ENCODE measurements around the gene GDE1. TPM values are rescaled to one million over a fixed set of nuclear protein-coding genes. Genes with fewer than 3 reads are reported as not detected.
A peak's percentile ranks its signal among the peaks of the same experiment; 100 is the strongest.

Gene GDE1
- 10 to 100 TPM; 54.6 to 55.4 TPM for total RNA-seq

- peak within 1 kb of the TSS; percentile 93 for H3K4me3 Mint-ChIP-seq
- POLR2A ChIA-PET, result interaction anchor here (1.0 to 2.2 kb wide), 7 partner anchors 17 to 141 kb away, joined by 3 to 21 read pairs (median 4); partner anchors contain the start of gene VPS35L
- H3K36me3 Mint-ChIP-seq (ENCODE audit: low read depth), result peaks cover 28% of the 10 kb centered on the region
- peaks cover 67% of the 10 kb centered on the region for H3K4me1 Mint-ChIP-seq
- H3K27me3 Mint-ChIP-seq, result no peaks in the 10 kb centered on the region
- no peaks in the 10 kb centered on the region for H3K9me3 Mint-ChIP-seq
- peak within 1 kb of the TSS; percentile 89 for H3K27ac Mint-ChIP-seq
- DNase-seq, result peak; percentile 94
- CTCF ChIA-PET, result interaction anchor here (0.6 to 3.1 kb wide), 3 partner anchors 9 to 33 kb away, joined by 3 to 12 read pairs (median 3); partner anchors contain the start of gene VPS35L
These were observed at the start of gene GDE1 for GRCh38 chr16:19521471-19522396. GDE1 (minus strand) TSS chr16:19522098; CDS start chr16:19521964, 134 bp downstream.

GRCh38 chr16:19567560-19567959 is 45.7 kb upstream of the GDE1 start:
- no peaks in the 10 kb centered on the region for H3K4me1 Mint-ChIP-seq
- CTCF ChIA-PET, result interaction anchor here (1.3 to 4.1 kb wide), 4 partner anchors 9 to 319 kb away, joined by 4 to 16 read pairs (median 6); partner anchors contain the start of gene VPS35L
- POLR2A ChIA-PET, result no interaction called here

GRCh38 chr16:19566362-19566761 is 44.5 kb upstream of the GDE1 start:
- no peaks in the 10 kb centered on the region for H3K9me3 Mint-ChIP-seq

More at GRCh38 chr16:19567560-19567959, 45.7 kb upstream of the GDE1 start:
- Mint-ChIP-seq H3K9me3 (no peaks in the 10 kb centered on the region), H3K36me3 (ENCODE audit: low read depth) (peaks cover 23% of the 10 kb centered on the region), H3K4me3 (no peak overlapping the region), H3K27ac (no peak overlapping the region), H3K27me3 (no peaks in the 10 kb centered on the region)
- DNase-seq, result no peak

GRCh38 chr16:19563377-19563776 is 41.5 kb upstream of the GDE1 start:
- H3K27me3 Mint-ChIP-seq, result no peaks in the 10 kb centered on the region
- no peaks in the 10 kb centered on the region for H3K9me3 Mint-ChIP-seq
- no peak for DNase-seq
- H3K27ac Mint-ChIP-seq, result no peak overlapping the region
- ChIA-PET POLR2A (interaction anchor here (2.0 kb wide), 1 partner anchor 8 kb away, joined by 4 read pairs; the partner anchor contains the start of gene VPS35L), CTCF (interaction anchor here (0.5 to 1.6 kb wide), 3 partner anchors 20 to 327 kb away, joined by 3 to 7 read pairs (median 5); no protein-coding TSS in a partner anchor)
- H3K4me3 Mint-ChIP-seq, result no peak overlapping the region
- H3K36me3 Mint-ChIP-seq (ENCODE audit: low read depth), result peaks cover 21% of the 10 kb centered on the region
- H3K4me1 Mint-ChIP-seq, result peaks cover 4% of the 10 kb centered on the region

More at GRCh38 chr16:19566362-19566761, 44.5 kb upstream of the GDE1 start:
- no peak overlapping the region for H3K4me3 Mint-ChIP-seq
- H3K36me3 Mint-ChIP-seq (ENCODE audit: low read depth), result peaks cover 25% of the 10 kb centered on the region
- H3K27ac Mint-ChIP-seq, result no peak overlapping the region
- no peaks in the 10 kb centered on the region for H3K27me3 Mint-ChIP-seq
- no peaks in the 10 kb centered on the region for H3K4me1 Mint-ChIP-seq
- ChIA-PET POLR2A (no interaction called here), CTCF (interaction anchor here (1.3 to 4.1 kb wide), 2 partner anchors 8 to 11 kb away, joined by 6 to 16 read pairs; partner anchors contain the start of gene VPS35L)
- DNase-seq, result no peak

- POLR2A ChIA-PET, result no interaction called here
- Mint-ChIP-seq H3K27me3 (no peaks in the 10 kb centered on the region), H3K27ac (no peak overlapping the region), H3K4me1 (peaks cover 14% of the 10 kb centered on the region), H3K4me3 (no peak overlapping the region), H3K9me3 (no peaks in the 10 kb centered on the region), H3K36me3 (ENCODE audit: low read depth) (peaks cover 14% of the 10 kb centered on the region)
- CTCF ChIA-PET, result interaction anchor here (0.7 to 1.3 kb wide), 5 partner anchors 41 to 339 kb away, joined by 3 to 4 read pairs (median 3); no protein-coding TSS in a partner anchor
- DNase-seq, result no peak
These were observed 38.2 kb upstream of the GDE1 start for GRCh38 chr16:19560078-19560477.

- Mint-ChIP-seq H3K4me1 (peaks cover 18% of the 10 kb centered on the region), H3K4me3 (no peak overlapping the region), H3K27ac (no peak overlapping the region), H3K36me3 (ENCODE audit: low read depth) (peaks cover 11% of the 10 kb centered on the region), H3K27me3 (no peaks in the 10 kb centered on the region), H3K9me3 (no peaks in the 10 kb centered on the region)
- DNase-seq, result no peak
- ChIA-PET POLR2A (no interaction called here), CTCF (interaction anchor here (0.7 to 1.6 kb wide), 7 partner anchors 8 to 340 kb away, joined by 3 to 6 read pairs (median 3); no protein-coding TSS in a partner anchor)
These were observed 37.5 kb upstream of the GDE1 start for GRCh38 chr16:19559242-19559910.

- ChIA-PET CTCF (interaction anchor here (0.7 to 3.5 kb wide), 30 partner anchors 11 to 1319 kb away, joined by 3 to 30 read pairs (median 8); partner anchors contain the start of genes CCP110, COQ7, GDE1 and THUMPD1), POLR2A (interaction anchor here (0.8 to 6.2 kb wide), 20 partner anchors 8 to 766 kb away, joined by 3 to 103 read pairs (median 4); partner anchors contain the start of genes ARL6IP1, CCP110, COQ7 and GDE1)
- Mint-ChIP-seq H3K4me3 (peak overlapping the region; percentile 86), H3K36me3 (ENCODE audit: low read depth) (peaks cover 12% of the 10 kb centered on the region), H3K27me3 (no peaks in the 10 kb centered on the region), H3K4me1 (peaks cover 24% of the 10 kb centered on the region), H3K9me3 (no peaks in the 10 kb centered on the region), H3K27ac (peak overlapping the region; percentile 89)
- peak; percentile 39 for DNase-seq
These were observed 34.3 kb upstream of the GDE1 start for GRCh38 chr16:19555938-19556771.

- Mint-ChIP-seq H3K27me3 (no peaks in the 10 kb centered on the region), H3K9me3 (no peaks in the 10 kb centered on the region), H3K4me3 (peak within 1 kb of the TSS; percentile 86), H3K4me1 (peaks cover 24% of the 10 kb centered on the region), H3K36me3 (ENCODE audit: low read depth) (peaks cover 18% of the 10 kb centered on the region), H3K27ac (peak within 1 kb of the TSS; percentile 89)
- CTCF ChIA-PET, result interaction anchor here (0.9 to 3.5 kb wide), 26 partner anchors 10 to 1319 kb away, joined by 3 to 30 read pairs (median 9); partner anchors contain the start of genes CCP110, COQ7, GDE1 and GPRC5B
- DNase-seq, result peak; percentile 96
- POLR2A ChIA-PET, result interaction anchor here (0.8 to 6.2 kb wide), 19 partner anchors 9 to 765 kb away, joined by 3 to 103 read pairs (median 4); partner anchors contain the start of genes ARL6IP1, CCP110, COQ7 and GDE1
These were observed 33.5 kb upstream of the GDE1 start, which contains the start of gene VPS35L for GRCh38 chr16:19555186-19555937. VPS35L (plus strand) TSS chr16:19555703; CDS start chr16:19555730, 27 bp downstream.

GRCh38 chr16:19549673-19550072 is 27.8 kb upstream of the GDE1 start:
- no peak overlapping the region for H3K4me3 Mint-ChIP-seq
- no peak overlapping the region for H3K27ac Mint-ChIP-seq
- peaks cover 36% of the 10 kb centered on the region for H3K36me3 Mint-ChIP-seq (ENCODE audit: low read depth)
- peaks cover 16% of the 10 kb centered on the region for H3K4me1 Mint-ChIP-seq
- POLR2A ChIA-PET, result interaction anchor here (0.8 to 1.5 kb wide), 2 partner anchors 25 to 28 kb away, joined by 3 to 6 read pairs; partner anchors contain the start of gene GDE1
- CTCF ChIA-PET, result interaction anchor here (0.8 to 1.5 kb wide), 3 partner anchors 10 to 34 kb away, joined by 3 to 7 read pairs (median 5); no protein-coding TSS in a partner anchor
- no peaks in the 10 kb centered on the region for H3K9me3 Mint-ChIP-seq
- no peak for DNase-seq
- H3K27me3 Mint-ChIP-seq, result no peaks in the 10 kb centered on the region

GRCh38 chr16:19548144-19548543 is 26.2 kb upstream of the GDE1 start:
- no peak overlapping the region for H3K4me3 Mint-ChIP-seq

More at GRCh38 chr16:19548144-19548543, 26.2 kb upstream of the GDE1 start:
- ChIA-PET CTCF (no interaction called here), POLR2A (interaction anchor here (0.9 to 1.5 kb wide), 2 partner anchors 24 kb away, joined by 3 to 6 read pairs; no protein-coding TSS in a partner anchor)
- peaks cover 23% of the 10 kb centered on the region for H3K4me1 Mint-ChIP-seq
- DNase-seq, result no peak
- H3K27me3 Mint-ChIP-seq, result no peaks in the 10 kb centered on the region
- peaks cover 3% of the 10 kb centered on the region for H3K9me3 Mint-ChIP-seq
- H3K27ac Mint-ChIP-seq, result no peak overlapping the region
- peaks cover 49% of the 10 kb centered on the region for H3K36me3 Mint-ChIP-seq (ENCODE audit: low read depth)
